MCF 10A (cell line): ENCODE measurements around the gene CRADD. TPM values are rescaled to one million over a fixed set of nuclear protein-coding genes. Genes with fewer than 3 reads are reported as not detected.
"Not testable (repeated sequence)": the region's sequence is repeated elsewhere in the genome, so short reads cannot be mapped to it uniquely, and the experiment has no call there.

Source experiments
- BruUV-seq: library from RNA; stranded (reverse); fragments of 400-500 nt; replicated peaks from 2 replicates; lab custom pipeline; 2021; lab: Mats Ljungman, UMichigan
- CTCF ChIA-PET: fragments of 300-600 bp; sonication (Branson Sonifier 250); formaldehyde crosslinking; extraction: SDS; loops from one replicate; lab custom pipeline; 2021; ENCODE audit warnings: antibody characterized with exemption, inconsistent platforms; lab: Yijun Ruan, JAX
- POLR2A ChIA-PET: fragments of 300-600, 350-650 bp; sonication (Branson Sonifier 250); formaldehyde crosslinking; extraction: SDS; loops from one replicate; lab custom pipeline; 2020; ENCODE audit warnings: antibody characterized with exemption, inconsistent platforms; lab: Yijun Ruan, JAX
- DNase-seq: peaks from one replicate; pipeline ENCODE4 v3.0.0-alpha.2; 2018; ENCODE audit not compliant: unreplicated experiment
- H3K27ac Mint-ChIP-seq: one replicate; pipeline ENCODE4 v1.8.0; 2022; ENCODE audit warnings: mild to moderate bottlenecking, low read depth, mixed read lengths; ENCODE audit not compliant: unreplicated experiment
- H3K27me3 Mint-ChIP-seq: one replicate; pipeline ENCODE4 v1.8.0; 2022; ENCODE audit warnings: mixed read lengths; ENCODE audit not compliant: insufficient read depth, unreplicated experiment
- H3K36me3 Mint-ChIP-seq: one replicate; pipeline ENCODE4 v1.8.0; 2022; ENCODE audit warnings: mild to moderate bottlenecking, moderate library complexity, mixed read lengths; ENCODE audit not compliant: insufficient read depth, unreplicated experiment
- H3K4me1 Mint-ChIP-seq: one replicate; pipeline ENCODE4 v1.8.0; 2022; ENCODE audit warnings: mixed read lengths; ENCODE audit not compliant: insufficient read depth, unreplicated experiment
- H3K4me3 Mint-ChIP-seq: one replicate; pipeline ENCODE4 v1.8.0; 2022; ENCODE audit warnings: mild to moderate bottlenecking, moderate library complexity, mixed read lengths; ENCODE audit not compliant: unreplicated experiment
- H3K9me3 Mint-ChIP-seq: one replicate; pipeline ENCODE4 v1.8.0; 2022; ENCODE audit warnings: mixed read lengths; ENCODE audit not compliant: unreplicated experiment
- intact Hi-C: fragments of 100-400 bp; cut with micrococcal nuclease; formaldehyde crosslinking; loops from 2 replicates; pipeline ENCODE4 v1.14.1; 2022
- total RNA-seq: library from RNA; stranded (reverse); gene quantifications from 2 replicates; pipeline ENCODE4 v1.2.3, GENCODE V29; 2022
- TF ChIP-seq, protein P1 (sequence below): fragments of 200-600 bp; IDR thresholded peaks from one replicate; pipeline ENCODE4 v1.8.0; 2022; ENCODE audit warnings: antibody characterized with exemption, mild to moderate bottlenecking; ENCODE audit not compliant: unreplicated experiment

CRADD gene
- total RNA-seq, 1 experiment from 2014 or later: 15.4 TPM

- H3K9me3 Mint-ChIP-seq: no peaks in the 10 kb centered on the region
- no peaks in the 10 kb centered on the region for H3K27me3 Mint-ChIP-seq
- no peak overlapping the region for H3K4me3 Mint-ChIP-seq
- CTCF ChIA-PET: interaction anchor here (1.2 kb wide), 1 partner anchor 14 kb away, joined by 3 read pairs; no protein-coding TSS in a partner anchor
- DNase-seq: no peak
- TF ChIP-seq, protein P1, sequence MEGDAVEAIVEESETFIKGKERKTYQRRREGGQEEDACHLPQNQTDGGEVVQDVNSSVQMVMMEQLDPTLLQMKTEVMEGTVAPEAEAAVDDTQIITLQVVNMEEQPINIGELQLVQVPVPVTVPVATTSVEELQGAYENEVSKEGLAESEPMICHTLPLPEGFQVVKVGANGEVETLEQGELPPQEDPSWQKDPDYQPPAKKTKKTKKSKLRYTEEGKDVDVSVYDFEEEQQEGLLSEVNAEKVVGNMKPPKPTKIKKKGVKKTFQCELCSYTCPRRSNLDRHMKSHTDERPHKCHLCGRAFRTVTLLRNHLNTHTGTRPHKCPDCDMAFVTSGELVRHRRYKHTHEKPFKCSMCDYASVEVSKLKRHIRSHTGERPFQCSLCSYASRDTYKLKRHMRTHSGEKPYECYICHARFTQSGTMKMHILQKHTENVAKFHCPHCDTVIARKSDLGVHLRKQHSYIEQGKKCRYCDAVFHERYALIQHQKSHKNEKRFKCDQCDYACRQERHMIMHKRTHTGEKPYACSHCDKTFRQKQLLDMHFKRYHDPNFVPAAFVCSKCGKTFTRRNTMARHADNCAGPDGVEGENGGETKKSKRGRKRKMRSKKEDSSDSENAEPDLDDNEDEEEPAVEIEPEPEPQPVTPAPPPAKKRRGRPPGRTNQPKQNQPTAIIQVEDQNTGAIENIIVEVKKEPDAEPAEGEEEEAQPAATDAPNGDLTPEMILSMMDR: no peak
- intact Hi-C loops: no loop called here
- H3K27ac Mint-ChIP-seq: no peak overlapping the region
- H3K36me3 Mint-ChIP-seq: no peaks in the 10 kb centered on the region
- no TSS peak for BruUV-seq
- peaks cover 26% of the 10 kb centered on the region for H3K4me1 Mint-ChIP-seq
- POLR2A ChIA-PET: no interaction called here
These were observed 103.0 kb downstream of the CRADD start for GRCh38 chr12:93780101-93780641.

DNA sequence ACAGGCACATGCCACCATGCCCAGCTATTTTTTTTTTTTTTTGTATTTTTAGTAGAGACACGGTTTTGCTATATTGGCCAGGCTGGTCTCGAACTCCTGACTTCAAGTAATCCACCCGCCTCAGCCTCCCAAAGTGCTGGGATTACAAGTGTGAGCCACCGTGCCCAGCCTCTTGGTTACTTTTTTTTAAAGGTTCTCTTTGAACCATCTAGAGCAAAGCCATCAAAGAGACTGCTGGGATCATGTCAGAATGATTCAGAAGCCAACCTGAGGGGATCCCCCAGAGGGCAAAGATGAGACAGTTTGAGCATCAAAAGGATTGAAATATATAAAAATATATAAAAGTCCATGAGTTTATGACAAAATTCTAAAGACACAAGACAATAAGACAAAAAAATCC lies 103.7 kb downstream of the CRADD start:
- BruUV-seq, H3K27ac Mint-ChIP-seq, POLR2A ChIA-PET, H3K4me3 Mint-ChIP-seq, H3K9me3 Mint-ChIP-seq, intact Hi-C loops, DNase-seq, H3K27me3 Mint-ChIP-seq, H3K36me3 Mint-ChIP-seq: not testable (repeated sequence)
- CTCF ChIA-PET: interaction anchor here (1.2 kb wide), 1 partner anchor 14 kb away, joined by 3 read pairs; no protein-coding TSS in a partner anchor
- peaks cover 33% of the 10 kb centered on the region for H3K4me1 Mint-ChIP-seq

DNA sequence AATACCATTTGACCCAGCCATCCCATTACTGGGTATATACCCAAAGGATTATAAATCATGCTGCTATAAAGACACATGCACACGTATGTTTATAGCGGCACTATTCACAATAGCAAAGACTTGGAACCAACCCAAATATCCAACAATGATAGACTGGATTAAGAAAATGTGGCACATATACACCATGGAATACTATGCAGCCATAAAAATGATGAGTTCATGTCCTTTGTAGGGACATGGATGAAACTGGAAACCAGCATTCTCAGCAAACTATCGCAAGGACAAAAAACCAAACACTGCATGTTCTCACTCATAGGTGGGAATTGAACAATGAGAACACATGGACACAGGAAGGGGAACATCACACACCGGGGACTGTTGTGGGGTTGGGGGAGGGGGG lies 104.8 kb downstream of the CRADD start:
- Mint-ChIP-seq H3K4me1 (peaks cover 25% of the 10 kb centered on the region), H3K27ac (peak overlapping the region; percentile 42)
- DNase-seq, CTCF ChIA-PET, BruUV-seq, H3K4me3 Mint-ChIP-seq, H3K9me3 Mint-ChIP-seq, H3K36me3 Mint-ChIP-seq, H3K27me3 Mint-ChIP-seq, intact Hi-C loops: not testable (repeated sequence)
- POLR2A ChIA-PET: interaction anchor here (1.1 kb wide), 1 partner anchor 32 kb away, joined by 4 read pairs; no protein-coding TSS in a partner anchor

DNA sequence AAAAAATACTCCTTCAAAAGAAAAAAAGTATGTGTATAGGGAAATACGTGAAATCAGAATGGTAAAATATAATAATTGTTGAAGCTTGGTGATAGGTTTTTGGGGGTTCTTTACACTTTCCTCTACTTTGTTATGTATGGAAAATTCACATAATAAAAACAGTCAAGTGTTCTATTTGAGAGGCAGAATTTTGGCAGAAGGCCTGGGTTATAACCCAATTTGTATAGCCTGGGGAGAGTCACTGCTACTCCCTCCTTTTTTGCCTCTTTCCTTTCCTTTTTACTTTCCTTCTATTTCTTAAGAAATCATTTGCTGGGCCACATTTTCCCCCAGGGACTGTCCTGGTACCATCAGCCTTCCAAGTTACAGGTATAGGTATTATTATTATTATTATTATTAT lies 105.7 kb downstream of the CRADD start:
- intact Hi-C loops: no loop called here
- DNase-seq: no peak
- CTCF ChIA-PET: interaction anchor here (0.7 to 4.0 kb wide), 3 partner anchors 25 to 319 kb away, joined by 4 to 29 read pairs (median 4); no protein-coding TSS in a partner anchor
- H3K4me3 Mint-ChIP-seq: no peak overlapping the region
- peak overlapping the region; percentile 63 for H3K27ac Mint-ChIP-seq
- no TSS peak for BruUV-seq
- H3K36me3 Mint-ChIP-seq: no peaks in the 10 kb centered on the region
- TF ChIP-seq, protein P1: no peak
- no peaks in the 10 kb centered on the region for H3K9me3 Mint-ChIP-seq
- peaks cover 18% of the 10 kb centered on the region for H3K4me1 Mint-ChIP-seq
- no peaks in the 10 kb centered on the region for H3K27me3 Mint-ChIP-seq
- POLR2A ChIA-PET: interaction anchor here (1.0 to 4.0 kb wide), 5 partner anchors 12 to 317 kb away, joined by 6 to 49 read pairs (median 30); no protein-coding TSS in a partner anchor

DNA sequence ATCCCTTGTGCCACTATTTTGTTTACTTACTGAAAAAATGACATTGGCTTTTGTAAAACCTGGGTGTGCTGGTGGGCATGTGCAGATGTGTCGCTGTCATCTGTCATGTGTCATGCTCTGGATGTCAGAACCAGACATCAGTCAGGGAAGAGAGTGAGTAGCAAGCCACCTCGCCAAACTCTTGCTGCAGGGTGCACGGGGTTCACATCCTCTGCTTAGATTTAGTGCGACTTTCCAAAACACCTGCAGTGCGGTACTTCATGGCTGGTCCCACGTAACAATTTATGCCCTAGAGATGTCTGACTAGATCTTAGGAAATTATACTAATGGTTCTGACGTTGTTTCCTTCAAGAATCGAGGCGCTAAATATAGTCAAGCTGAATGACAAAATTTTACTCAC lies 106.7 kb downstream of the CRADD start:
- ChIA-PET CTCF (interaction anchor here (0.7 to 4.0 kb wide), 6 partner anchors 10 to 318 kb away, joined by 3 to 29 read pairs (median 5); no protein-coding TSS in a partner anchor), POLR2A (interaction anchor here (0.7 to 4.0 kb wide), 12 partner anchors 11 to 316 kb away, joined by 3 to 49 read pairs (median 6); no protein-coding TSS in a partner anchor)
- Mint-ChIP-seq H3K27me3 (no peaks in the 10 kb centered on the region), H3K36me3 (no peaks in the 10 kb centered on the region), H3K9me3 (no peaks in the 10 kb centered on the region), H3K4me3 (no peak overlapping the region), H3K27ac (peak overlapping the region; percentile 80), H3K4me1 (peaks cover 18% of the 10 kb centered on the region)
- intact Hi-C loops: no loop called here
- TF ChIP-seq, protein P1: no peak
- no peak for DNase-seq
- BruUV-seq: no TSS peak
